Measurements from ENCODE around the gene RAD51B.

RAD51B gene

GRCh38 chr14:68274725-68275124 lies 455.1 kb downstream of the RAD51B start:
- H3K18ac ChIP-seq (ENCODE audit: low read length), result no peak overlapping the region
- H2BK5ac ChIP-seq (ENCODE audit: low read length), result no peak overlapping the region
- H2AK5ac ChIP-seq (ENCODE audit: low read length), result no peak overlapping the region
- H3K79me2 ChIP-seq (ENCODE audit: control insufficient read depth, insufficient read depth, low read length), result no peaks in the 10 kb centered on the region
- no peak overlapping the region for H2BK15ac ChIP-seq (replicated peaks; ENCODE audit: low read depth)
- no peak overlapping the region for H3K4me2 ChIP-seq (ENCODE audit: low read length)
- H3K36me3 ChIP-seq (ENCODE audit: control insufficient read depth, insufficient read depth, low read length), result no peaks in the 10 kb centered on the region
- H3K27ac ChIP-seq (ENCODE audit: low read depth, low read length), result no peak overlapping the region
- no CpG with 5 or more reads among the region's 2 CpGs for WGBS (ENCODE audit: extremely low coverage, insufficient coverage, low lambda C conversion rate)
- H3K9ac ChIP-seq (ENCODE audit: low read length), result no peak overlapping the region
- H2BK120ac ChIP-seq (ENCODE audit: low read depth, low read length), result no peak overlapping the region
- no peak overlapping the region for H3K56ac ChIP-seq (ENCODE audit: low read length)
- H3K23ac ChIP-seq (ENCODE audit: low read length), result no peak overlapping the region
- H3K79me1 ChIP-seq (ENCODE audit: low read length), result no peaks in the 10 kb centered on the region
- no peak for DNase-seq
- H3K4ac ChIP-seq (ENCODE audit: low read depth, low read length), result no peak overlapping the region
- H3K4me3 ChIP-seq (ENCODE audit: low read length), result no peak overlapping the region
- no peaks in the 10 kb centered on the region for H3K27me3 ChIP-seq (ENCODE audit: insufficient read depth, low read length, poor library complexity)
- no peak overlapping the region for H4K8ac ChIP-seq (ENCODE audit: low read depth, low read length)
- H4K5ac ChIP-seq (ENCODE audit: low read length), result no peak overlapping the region
- no peaks in the 10 kb centered on the region for H3K4me1 ChIP-seq (ENCODE audit: control insufficient read depth, low read depth, low read length)

DNA sequence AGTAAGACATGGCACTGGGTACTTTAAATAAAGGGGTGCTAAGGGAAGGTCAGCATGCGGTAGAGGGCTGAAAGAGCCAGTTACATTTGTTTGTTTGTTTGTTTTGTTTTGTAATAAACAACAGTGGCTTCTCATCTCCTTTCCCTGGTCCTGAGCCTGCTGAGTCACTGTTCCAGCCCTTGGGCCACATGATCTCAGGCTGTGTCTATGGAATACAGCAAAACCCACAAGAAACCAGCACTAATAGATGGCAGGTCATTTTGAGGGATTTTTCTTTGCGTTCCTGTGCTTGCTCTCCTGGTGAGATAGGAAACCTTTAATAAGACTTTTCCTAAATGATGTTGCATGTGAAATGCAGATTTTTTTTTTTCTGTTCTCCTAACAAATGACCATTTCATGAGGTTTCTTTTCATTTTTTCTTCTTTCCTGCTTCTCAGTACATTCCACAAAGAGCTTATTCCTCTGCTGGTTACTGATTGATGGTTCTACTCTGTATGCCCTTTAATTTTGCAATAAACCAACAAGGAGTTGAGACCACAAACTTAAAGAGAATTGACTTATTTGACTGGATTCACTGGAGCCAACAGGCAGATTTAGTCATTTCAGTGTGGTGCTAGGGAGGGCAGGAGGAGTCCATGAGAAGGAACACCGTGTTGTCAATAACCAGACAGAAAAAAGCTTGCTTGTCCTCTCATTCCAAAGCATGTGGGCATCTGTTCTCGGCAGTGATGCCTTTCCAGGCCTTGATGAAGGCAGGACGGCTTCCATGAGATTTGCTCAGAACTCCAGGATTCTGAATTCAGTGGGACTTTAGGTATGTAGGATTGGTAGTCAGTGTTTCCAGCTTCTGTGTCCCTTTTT lies 459.2 kb downstream of the RAD51B start:
- no peak overlapping the region for H3K4me3 ChIP-seq (ENCODE audit: low read length)
- H2AK5ac ChIP-seq (ENCODE audit: low read length), result peak overlapping the region; percentile 9
- H3K56ac ChIP-seq (ENCODE audit: low read length), result no peak overlapping the region
- H3K4me1 ChIP-seq (ENCODE audit: control insufficient read depth, low read depth, low read length), result no peaks in the 10 kb centered on the region
- no peak overlapping the region for H3K18ac ChIP-seq (ENCODE audit: low read length)
- DNase-seq, result peak; percentile 34
- no CpG with 5 or more reads among the region's 5 CpGs for WGBS (ENCODE audit: extremely low coverage, insufficient coverage, low lambda C conversion rate)
- no peak overlapping the region for H4K5ac ChIP-seq (ENCODE audit: low read length)
- H3K4me2 ChIP-seq (ENCODE audit: low read length), result no peak overlapping the region
- H2BK15ac ChIP-seq (replicated peaks; ENCODE audit: low read depth), result no peak overlapping the region
- H3K27me3 ChIP-seq (ENCODE audit: insufficient read depth, low read length, poor library complexity), result no peaks in the 10 kb centered on the region
- H2BK5ac ChIP-seq (ENCODE audit: low read length), result no peak overlapping the region
- no peak overlapping the region for H3K23ac ChIP-seq (ENCODE audit: low read length)
- H3K27ac ChIP-seq (ENCODE audit: low read depth, low read length), result no peak overlapping the region
- no peaks in the 10 kb centered on the region for H3K79me1 ChIP-seq (ENCODE audit: low read length)
- no peak overlapping the region for H3K4ac ChIP-seq (ENCODE audit: low read depth, low read length)
- no peaks in the 10 kb centered on the region for H3K36me3 ChIP-seq (ENCODE audit: control insufficient read depth, insufficient read depth, low read length)
- H2BK120ac ChIP-seq (ENCODE audit: low read depth, low read length), result no peak overlapping the region
- no peak overlapping the region for H4K8ac ChIP-seq (ENCODE audit: low read depth, low read length)
- H3K79me2 ChIP-seq (ENCODE audit: control insufficient read depth, insufficient read depth, low read length), result no peaks in the 10 kb centered on the region
- no peak overlapping the region for H3K9ac ChIP-seq (ENCODE audit: low read length)

DNA sequence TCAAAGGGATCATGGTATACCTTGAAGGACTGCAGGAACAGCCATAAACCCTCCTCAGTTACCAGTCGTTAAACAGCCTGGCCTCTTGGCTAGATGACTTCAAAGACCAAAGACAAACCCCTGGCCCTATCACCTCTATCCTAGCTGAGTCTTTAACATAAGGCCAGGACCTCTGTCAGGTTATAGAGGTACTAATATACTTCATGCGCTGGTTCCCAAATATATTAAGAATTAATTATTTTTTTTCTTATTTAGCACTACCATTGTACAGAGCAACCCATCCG lies 459.8 kb downstream of the RAD51B start:
- Histone ChIP-seq H2AK5ac (ENCODE audit: low read length) (no peak overlapping the region), H3K4me2 (ENCODE audit: low read length) (no peak overlapping the region), H4K8ac (ENCODE audit: low read depth, low read length) (no peak overlapping the region), H2BK5ac (ENCODE audit: low read length) (no peak overlapping the region), H3K23ac (ENCODE audit: low read length) (no peak overlapping the region), H3K9ac (ENCODE audit: low read length) (no peak overlapping the region), H3K27ac (ENCODE audit: low read depth, low read length) (no peak overlapping the region), H3K4me1 (ENCODE audit: control insufficient read depth, low read depth, low read length) (no peaks in the 10 kb centered on the region), H2BK120ac (ENCODE audit: low read depth, low read length) (no peak overlapping the region), H3K18ac (ENCODE audit: low read length) (no peak overlapping the region), H3K79me2 (ENCODE audit: control insufficient read depth, insufficient read depth, low read length) (no peaks in the 10 kb centered on the region), H3K4me3 (ENCODE audit: low read length) (no peak overlapping the region), H3K4ac (ENCODE audit: low read depth, low read length) (no peak overlapping the region), H3K36me3 (ENCODE audit: control insufficient read depth, insufficient read depth, low read length) (no peaks in the 10 kb centered on the region), H3K56ac (ENCODE audit: low read length) (no peak overlapping the region), H3K79me1 (ENCODE audit: low read length) (no peaks in the 10 kb centered on the region), H4K5ac (ENCODE audit: low read length) (no peak overlapping the region), H3K27me3 (ENCODE audit: insufficient read depth, low read length, poor library complexity) (no peaks in the 10 kb centered on the region), H2BK15ac (replicated peaks; ENCODE audit: low read depth) (no peak overlapping the region)
- DNase-seq, result no peak
- 100% methylated on average over 1 of the region's 3 CpGs for WGBS (ENCODE audit: extremely low coverage, insufficient coverage, low lambda C conversion rate)

GRCh38 chr14:68279777-68280233 lies 460.2 kb downstream of the RAD51B start:
- Histone ChIP-seq H3K4me2 (ENCODE audit: low read length) (no peak overlapping the region), H3K79me1 (ENCODE audit: low read length) (no peaks in the 10 kb centered on the region), H3K27ac (ENCODE audit: low read depth, low read length) (no peak overlapping the region), H3K4me1 (ENCODE audit: control insufficient read depth, low read depth, low read length) (no peaks in the 10 kb centered on the region), H3K18ac (ENCODE audit: low read length) (no peak overlapping the region), H3K56ac (ENCODE audit: low read length) (no peak overlapping the region), H3K4me3 (ENCODE audit: low read length) (no peak overlapping the region), H2BK5ac (ENCODE audit: low read length) (no peak overlapping the region), H3K36me3 (ENCODE audit: control insufficient read depth, insufficient read depth, low read length) (no peaks in the 10 kb centered on the region), H4K8ac (ENCODE audit: low read depth, low read length) (no peak overlapping the region), H2BK15ac (replicated peaks; ENCODE audit: low read depth) (no peak overlapping the region), H4K5ac (ENCODE audit: low read length) (no peak overlapping the region), H3K4ac (ENCODE audit: low read depth, low read length) (no peak overlapping the region), H3K9ac (ENCODE audit: low read length) (no peak overlapping the region), H2BK120ac (ENCODE audit: low read depth, low read length) (no peak overlapping the region), H3K27me3 (ENCODE audit: insufficient read depth, low read length, poor library complexity) (no peaks in the 10 kb centered on the region), H3K79me2 (ENCODE audit: control insufficient read depth, insufficient read depth, low read length) (no peaks in the 10 kb centered on the region), H2AK5ac (ENCODE audit: low read length) (no peak overlapping the region), H3K23ac (ENCODE audit: low read length) (no peak overlapping the region)
- WGBS (ENCODE audit: extremely low coverage, insufficient coverage, low lambda C conversion rate), result no CpG with 5 or more reads among the region's 4 CpGs
- DNase-seq, result no peak

DNA sequence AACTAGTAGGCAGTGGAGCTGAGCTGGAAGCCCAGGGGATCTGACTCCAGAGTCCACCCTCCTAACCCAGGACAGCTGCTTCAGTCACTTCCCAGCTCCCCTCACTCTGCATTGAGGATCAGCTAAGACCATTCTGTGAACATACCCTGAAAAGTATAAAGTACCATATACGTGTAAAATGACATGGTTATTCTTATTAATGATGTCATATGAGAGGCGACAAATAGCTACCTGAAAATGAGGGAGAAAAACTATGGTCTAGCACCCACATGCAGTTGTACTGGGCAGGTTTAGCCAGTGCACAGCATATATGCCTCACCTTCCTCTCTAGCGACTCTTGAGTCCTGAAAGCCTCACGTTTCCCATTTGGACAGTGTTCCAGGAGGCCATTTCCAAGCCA lies 461.9 kb downstream of the RAD51B start:
- Histone ChIP-seq H3K9ac (ENCODE audit: low read length) (no peak overlapping the region), H3K79me2 (ENCODE audit: control insufficient read depth, insufficient read depth, low read length) (no peaks in the 10 kb centered on the region), H3K36me3 (ENCODE audit: control insufficient read depth, insufficient read depth, low read length) (no peaks in the 10 kb centered on the region), H2BK120ac (ENCODE audit: low read depth, low read length) (no peak overlapping the region), H3K4me2 (ENCODE audit: low read length) (no peak overlapping the region), H3K79me1 (ENCODE audit: low read length) (no peaks in the 10 kb centered on the region), H2BK15ac (replicated peaks; ENCODE audit: low read depth) (no peak overlapping the region), H3K56ac (ENCODE audit: low read length) (no peak overlapping the region), H3K23ac (ENCODE audit: low read length) (no peak overlapping the region), H3K4me3 (ENCODE audit: low read length) (no peak overlapping the region), H2BK5ac (ENCODE audit: low read length) (no peak overlapping the region), H4K8ac (ENCODE audit: low read depth, low read length) (no peak overlapping the region), H3K27ac (ENCODE audit: low read depth, low read length) (no peak overlapping the region), H3K4ac (ENCODE audit: low read depth, low read length) (no peak overlapping the region), H3K27me3 (ENCODE audit: insufficient read depth, low read length, poor library complexity) (no peaks in the 10 kb centered on the region), H3K4me1 (ENCODE audit: control insufficient read depth, low read depth, low read length) (no peaks in the 10 kb centered on the region), H2AK5ac (ENCODE audit: low read length) (no peak overlapping the region), H3K18ac (ENCODE audit: low read length) (no peak overlapping the region), H4K5ac (ENCODE audit: low read length) (no peak overlapping the region)
- no CpG with 5 or more reads among the region's 4 CpGs for WGBS (ENCODE audit: extremely low coverage, insufficient coverage, low lambda C conversion rate)
- DNase-seq, result no peak
